DOHH2 (cell line): Measurements from ENCODE around the gene KLHL21.

Source experiments
- H3F3A ChIP-seq: fragments of 200-600 bp; sonication (generic), shearing (Covaris generic); 2 replicates; pipeline ENCODE4 v1.6.0; 2016; ENCODE audit warnings: antibody characterized with exemption, mild to moderate bottlenecking; ENCODE audit not compliant: control insufficient read depth, insufficient read depth
- H3K27ac ChIP-seq: fragments of 200-600 bp; sonication (generic); 2 replicates; pipeline ENCODE4 v1.5.1; 2014; ENCODE audit warnings: low read depth, mild to moderate bottlenecking, low read length, moderate library complexity
- H3K27me3 ChIP-seq: fragments of 200-600 bp; sonication (generic); 2 replicates; pipeline ENCODE4 v1.6.1; 2014; ENCODE audit warnings: mild to moderate bottlenecking, low read length, mixed read lengths; ENCODE audit not compliant: control insufficient read depth
- H3K36me3 ChIP-seq: fragments of 200-600 bp; sonication (generic); 2 replicates; pipeline ENCODE4 v1.6.1; 2014; ENCODE audit warnings: mild to moderate bottlenecking, low read length, moderate library complexity, mixed read lengths; ENCODE audit not compliant: control insufficient read depth
- H3K4me1 ChIP-seq: fragments of 200-600 bp; sonication (generic); 2 replicates; pipeline ENCODE4 v1.6.1; 2014; ENCODE audit warnings: mild to moderate bottlenecking, low read length, mixed read lengths; ENCODE audit not compliant: control insufficient read depth
- H3K4me2 ChIP-seq: fragments of 200-600 bp; sonication (generic); 2 replicates; pipeline ENCODE4 v1.6.0; 2014; ENCODE audit warnings: mild to moderate bottlenecking, low read length, moderate library complexity
- H3K4me3 ChIP-seq: fragments of 200-600 bp; sonication (generic); 2 replicates; pipeline ENCODE4 v1.5.1; 2014; ENCODE audit warnings: mild to moderate bottlenecking, low read length, mixed read lengths
- H3K79me2 ChIP-seq: fragments of 200-600 bp; sonication (generic); 2 replicates; pipeline ENCODE4 v1.6.1; 2014; ENCODE audit warnings: mild to moderate bottlenecking, low read length, mixed read lengths; ENCODE audit not compliant: control insufficient read depth
- H3K9me2 ChIP-seq: fragments of 200-600 bp; sonication (generic); replicated peaks from 2 replicates; pipeline ENCODE4 v1.6.1; 2014; ENCODE audit warnings: mild to moderate bottlenecking, low read length, mixed read lengths; ENCODE audit not compliant: control insufficient read depth
- H3K9me3 ChIP-seq: fragments of 200-600 bp; sonication (generic); 2 replicates; pipeline ENCODE4 v1.6.1; 2014; ENCODE audit warnings: antibody characterized with exemption, low read length, mixed read lengths; ENCODE audit not compliant: control insufficient read depth, insufficient read depth
- H4K20me1 ChIP-seq: fragments of 200-600 bp; sonication (generic); 2 replicates; pipeline ENCODE4 v1.6.0; 2014; ENCODE audit warnings: low read depth, mild to moderate bottlenecking, antibody characterized with exemption, low read length, moderate library complexity; ENCODE audit not compliant: control insufficient read depth, insufficient read depth
- EZH2phosphoT487 ChIP-seq: fragments of 200-600 bp; sonication (generic); IDR thresholded peaks from 2 replicates; pipeline ENCODE4 v1.6.1; 2017; ENCODE audit warnings: borderline replicate concordance, mild to moderate bottlenecking, antibody characterized with exemption, low read length, moderate library complexity, mixed read lengths
- TF ChIP-seq, protein P1 (sequence below): fragments of 200-600 bp; sonication (generic); IDR thresholded peaks from one replicate; pipeline ENCODE4 v1.5.1; 2014; ENCODE audit warnings: antibody characterized with exemption, mild to moderate bottlenecking, low read depth, low read length; ENCODE audit not compliant: poor library complexity, severe bottlenecking

Gene KLHL21

DNA sequence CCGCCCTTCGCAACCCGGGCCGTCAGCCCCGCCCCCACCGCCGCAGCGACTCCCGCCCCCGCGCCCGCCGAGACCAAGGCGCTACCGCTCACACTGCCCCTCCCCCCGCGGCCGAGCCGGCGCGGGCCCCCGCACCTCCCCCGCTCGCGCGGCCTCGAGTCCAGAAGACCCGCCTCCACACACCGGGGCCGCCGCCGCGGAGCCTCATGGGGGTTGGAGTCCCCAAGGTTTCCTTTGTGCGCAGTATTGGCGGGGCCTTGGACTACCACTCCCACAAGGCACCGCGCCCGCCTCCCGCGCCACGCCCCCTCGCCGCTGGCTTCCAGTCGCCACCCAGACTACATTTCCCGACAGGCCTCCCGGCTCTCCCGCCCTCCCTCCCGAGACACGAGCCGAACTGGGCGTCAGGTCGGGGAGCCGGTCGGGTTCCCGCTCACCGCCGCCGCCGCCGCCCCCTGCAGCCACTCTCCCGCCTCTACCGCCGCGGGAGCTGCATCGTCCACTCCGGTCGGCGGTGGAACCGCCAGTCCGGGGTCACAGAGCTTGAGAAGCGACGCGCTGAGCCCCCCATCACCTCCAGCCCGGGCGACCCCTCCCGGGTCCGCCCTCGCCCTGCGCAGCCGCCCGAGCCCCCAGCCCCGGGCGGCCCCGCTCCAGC is 10.8 kb upstream of the KLHL21 start, which contains the start of gene PHF13:
TSS of gene PHF13 (plus strand) at position 371 of the 658 bp plus-strand sequence. CDS start 336 bp downstream, outside the sequence.
- H3K27ac ChIP-seq: peak within 1 kb of the TSS; percentile 32; the same call in 1 of the 2 replicates
- no peaks in the 10 kb centered on the region for H3K9me3 ChIP-seq
- H4K20me1 ChIP-seq: 0 out of 2 replicates have a peak, but pooled peaks cover 4% of the 10 kb centered on the region
- H3K9me2 ChIP-seq: no peaks in the 10 kb centered on the region
- H3K79me2 ChIP-seq: peaks cover 36% of the 10 kb centered on the region
- H3K4me3 ChIP-seq: peak within 1 kb of the TSS; percentile 84
- peaks cover 17% of the 10 kb centered on the region for H3K4me1 ChIP-seq
- H3K4me2 ChIP-seq: peak within 1 kb of the TSS; percentile 97
- H3F3A ChIP-seq: peaks cover 2% of the 10 kb centered on the region; the same call in 1 of the 2 replicates
- TF ChIP-seq, protein P1, sequence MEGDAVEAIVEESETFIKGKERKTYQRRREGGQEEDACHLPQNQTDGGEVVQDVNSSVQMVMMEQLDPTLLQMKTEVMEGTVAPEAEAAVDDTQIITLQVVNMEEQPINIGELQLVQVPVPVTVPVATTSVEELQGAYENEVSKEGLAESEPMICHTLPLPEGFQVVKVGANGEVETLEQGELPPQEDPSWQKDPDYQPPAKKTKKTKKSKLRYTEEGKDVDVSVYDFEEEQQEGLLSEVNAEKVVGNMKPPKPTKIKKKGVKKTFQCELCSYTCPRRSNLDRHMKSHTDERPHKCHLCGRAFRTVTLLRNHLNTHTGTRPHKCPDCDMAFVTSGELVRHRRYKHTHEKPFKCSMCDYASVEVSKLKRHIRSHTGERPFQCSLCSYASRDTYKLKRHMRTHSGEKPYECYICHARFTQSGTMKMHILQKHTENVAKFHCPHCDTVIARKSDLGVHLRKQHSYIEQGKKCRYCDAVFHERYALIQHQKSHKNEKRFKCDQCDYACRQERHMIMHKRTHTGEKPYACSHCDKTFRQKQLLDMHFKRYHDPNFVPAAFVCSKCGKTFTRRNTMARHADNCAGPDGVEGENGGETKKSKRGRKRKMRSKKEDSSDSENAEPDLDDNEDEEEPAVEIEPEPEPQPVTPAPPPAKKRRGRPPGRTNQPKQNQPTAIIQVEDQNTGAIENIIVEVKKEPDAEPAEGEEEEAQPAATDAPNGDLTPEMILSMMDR: no peak
- TF ChIP-seq EZH2phosphoT487: no peak
- peaks cover 5% of the 10 kb centered on the region for H3K27me3 ChIP-seq
- peaks cover 11% of the 10 kb centered on the region for H3K36me3 ChIP-seq

GRCh38 chr1:6612641-6613360 is 10.1 kb upstream of the KLHL21 start:
- H3K79me2 ChIP-seq: peaks cover 35% of the 10 kb centered on the region
- H4K20me1 ChIP-seq: 0 out of 2 replicates have a peak, but pooled peaks cover 4% of the 10 kb centered on the region
- H3K4me3 ChIP-seq: peak overlapping the region; percentile 79
- H3K27ac ChIP-seq: no peak overlapping the region
- H3K9me3 ChIP-seq: no peaks in the 10 kb centered on the region
- peaks cover 10% of the 10 kb centered on the region for H3K36me3 ChIP-seq
- peaks cover 5% of the 10 kb centered on the region for H3K27me3 ChIP-seq
- peaks cover 2% of the 10 kb centered on the region; the same call in 1 of the 2 replicates for H3F3A ChIP-seq
- peak overlapping the region; percentile 97 for H3K4me2 ChIP-seq
- no peak for TF ChIP-seq EZH2phosphoT487
- TF ChIP-seq, protein P1: no peak
- H3K9me2 ChIP-seq: no peaks in the 10 kb centered on the region
- peaks cover 17% of the 10 kb centered on the region for H3K4me1 ChIP-seq

GRCh38 chr1:6603915-6604558 is 1.4 kb upstream of the KLHL21 start:
- Histone ChIP-seq H3K4me2 (peak overlapping the region; percentile 93), H3K79me2 (peaks cover 25% of the 10 kb centered on the region), H3K27me3 (peaks cover 43% of the 10 kb centered on the region), H3F3A (peaks cover 10% of the 10 kb centered on the region), H3K4me3 (no peak overlapping the region), H3K9me2 (no peaks in the 10 kb centered on the region), H3K27ac (no peak overlapping the region), H4K20me1 (peaks cover 10% of the 10 kb centered on the region; the same call in 1 of the 2 replicates), H3K9me3 (no peaks in the 10 kb centered on the region), H3K4me1 (peaks cover 44% of the 10 kb centered on the region), H3K36me3 (no peaks in the 10 kb centered on the region; the same call in 1 of the 2 replicates)
- TF ChIP-seq, protein P1: no peak
- TF ChIP-seq EZH2phosphoT487: no peak
